NT2/D1 (cell line): ENCODE measurements around the gene ARSG.

Source experiments
- SUZ12 ChIP-seq: IDR thresholded peaks from 2 replicates; pipeline ENCODE4 v1.6.1; 2011; ENCODE audit not compliant: insufficient read length, insufficient read depth; ENCODE audit errors: extremely low read depth
- YY1 ChIP-seq: IDR thresholded peaks from 2 replicates; pipeline ENCODE4 v1.6.1; 2011; ENCODE audit not compliant: insufficient read length, insufficient read depth
- ZNF274 ChIP-seq: IDR thresholded peaks from 2 replicates; pipeline ENCODE4 v1.6.1; 2011; ENCODE audit warnings: mild to moderate bottlenecking, low read depth, low read length

GRCh38 chr17:68384941-68385340 lies 93.6 kb downstream of the ARSG start:
- TF ChIP-seq YY1 (no peak), SUZ12 (no peak), ZNF274 (no peak)
